ENCODE data around the gene DCTN4.

DNA sequence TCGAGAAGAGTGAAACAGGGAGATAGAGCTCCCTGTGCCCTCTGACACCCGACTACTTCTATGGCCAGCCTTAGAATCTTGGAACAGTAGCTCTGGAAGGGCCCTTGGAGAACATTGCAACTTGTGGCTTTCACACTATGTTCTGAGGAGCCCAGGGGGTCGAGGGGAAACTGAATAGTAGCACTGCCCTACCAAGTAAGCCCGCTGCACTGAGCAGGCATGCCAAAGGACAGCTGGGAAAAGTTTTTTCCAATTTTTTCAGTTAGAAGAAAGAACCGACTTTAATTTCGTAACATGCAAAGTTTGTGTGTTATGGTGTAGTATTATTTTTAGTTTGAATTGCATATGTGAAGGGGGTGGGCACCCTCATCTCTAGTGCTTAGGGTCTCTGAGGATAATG, 30.6 kb upstream of the DCTN4 start:
- TF ChIP-seq, protein P1, sequence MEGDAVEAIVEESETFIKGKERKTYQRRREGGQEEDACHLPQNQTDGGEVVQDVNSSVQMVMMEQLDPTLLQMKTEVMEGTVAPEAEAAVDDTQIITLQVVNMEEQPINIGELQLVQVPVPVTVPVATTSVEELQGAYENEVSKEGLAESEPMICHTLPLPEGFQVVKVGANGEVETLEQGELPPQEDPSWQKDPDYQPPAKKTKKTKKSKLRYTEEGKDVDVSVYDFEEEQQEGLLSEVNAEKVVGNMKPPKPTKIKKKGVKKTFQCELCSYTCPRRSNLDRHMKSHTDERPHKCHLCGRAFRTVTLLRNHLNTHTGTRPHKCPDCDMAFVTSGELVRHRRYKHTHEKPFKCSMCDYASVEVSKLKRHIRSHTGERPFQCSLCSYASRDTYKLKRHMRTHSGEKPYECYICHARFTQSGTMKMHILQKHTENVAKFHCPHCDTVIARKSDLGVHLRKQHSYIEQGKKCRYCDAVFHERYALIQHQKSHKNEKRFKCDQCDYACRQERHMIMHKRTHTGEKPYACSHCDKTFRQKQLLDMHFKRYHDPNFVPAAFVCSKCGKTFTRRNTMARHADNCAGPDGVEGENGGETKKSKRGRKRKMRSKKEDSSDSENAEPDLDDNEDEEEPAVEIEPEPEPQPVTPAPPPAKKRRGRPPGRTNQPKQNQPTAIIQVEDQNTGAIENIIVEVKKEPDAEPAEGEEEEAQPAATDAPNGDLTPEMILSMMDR (IDR thresholded peaks at IDR 0.05; ENCODE audit: borderline replicate concordance, extremely low read depth, low read length, poor library complexity, severe bottlenecking), result no peak
- no peak for TF ChIP-seq EZH2 (IDR thresholded peaks at IDR 0.05; ENCODE audit: borderline replicate concordance, low read depth, low read length, severe bottlenecking)

Measured in DND-41 (cell line).